ENCODE measurements around the gene ZNF423.

DNA sequence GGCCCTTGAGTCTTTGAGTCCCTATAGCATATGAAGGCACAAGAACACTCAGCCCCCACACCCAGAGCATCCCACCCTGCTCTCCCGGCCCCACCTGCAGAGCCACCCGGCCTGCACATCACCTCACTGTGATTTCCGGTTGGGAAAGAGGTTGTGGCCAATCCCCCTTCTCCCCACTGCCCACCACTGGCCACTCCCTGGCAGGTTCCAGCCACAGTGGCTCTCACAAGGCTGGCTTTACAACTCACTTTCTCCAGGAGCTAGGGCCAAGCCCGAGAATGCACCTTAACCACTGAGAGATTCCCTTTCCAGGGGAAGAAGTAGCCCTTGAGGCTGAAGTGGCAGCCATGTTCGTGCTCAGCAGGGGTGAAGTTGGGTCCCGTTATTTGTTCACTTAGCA, 358.4 kb downstream of the ZNF423 start:
- no peak for TF ChIP-seq POLR2A (IDR thresholded peaks at IDR 0.05)
- TF ChIP-seq, protein P1, sequence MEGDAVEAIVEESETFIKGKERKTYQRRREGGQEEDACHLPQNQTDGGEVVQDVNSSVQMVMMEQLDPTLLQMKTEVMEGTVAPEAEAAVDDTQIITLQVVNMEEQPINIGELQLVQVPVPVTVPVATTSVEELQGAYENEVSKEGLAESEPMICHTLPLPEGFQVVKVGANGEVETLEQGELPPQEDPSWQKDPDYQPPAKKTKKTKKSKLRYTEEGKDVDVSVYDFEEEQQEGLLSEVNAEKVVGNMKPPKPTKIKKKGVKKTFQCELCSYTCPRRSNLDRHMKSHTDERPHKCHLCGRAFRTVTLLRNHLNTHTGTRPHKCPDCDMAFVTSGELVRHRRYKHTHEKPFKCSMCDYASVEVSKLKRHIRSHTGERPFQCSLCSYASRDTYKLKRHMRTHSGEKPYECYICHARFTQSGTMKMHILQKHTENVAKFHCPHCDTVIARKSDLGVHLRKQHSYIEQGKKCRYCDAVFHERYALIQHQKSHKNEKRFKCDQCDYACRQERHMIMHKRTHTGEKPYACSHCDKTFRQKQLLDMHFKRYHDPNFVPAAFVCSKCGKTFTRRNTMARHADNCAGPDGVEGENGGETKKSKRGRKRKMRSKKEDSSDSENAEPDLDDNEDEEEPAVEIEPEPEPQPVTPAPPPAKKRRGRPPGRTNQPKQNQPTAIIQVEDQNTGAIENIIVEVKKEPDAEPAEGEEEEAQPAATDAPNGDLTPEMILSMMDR (IDR thresholded peaks at IDR 0.05) = no peak

Measured in Peyer's patch (tissue), 4 donors.